ENCODE measurements around the gene LAMP5.

GRCh38 chr20:9515214-9515585 is 810 bp downstream of the LAMP5 start:
- TF ChIP-seq CTCF (IDR thresholded peaks at IDR 0.05): no peak
- TF ChIP-seq POLR2A (IDR thresholded peaks at IDR 0.05): no peak
- no peak for TF ChIP-seq POLR2AphosphoS5 (IDR thresholded peaks at IDR 0.05)
